DMS 273 treated with DMSO at 0.1 percent for 48 hours (cell line): ENCODE measurements around the gene ZNF787.

Experiments used
- DNase-seq: peaks from one replicate; lab custom pipeline; 2025; lab: John Stamatoyannopoulos, UW

ZNF787 gene

GRCh38 chr19:56120371-56121179 is 520 bp downstream of the ZNF787 start:
- DNase-seq: peak; percentile 45

- no peak for DNase-seq
Observed at GRCh38 chr19:56120002-56120370, 1.1 kb downstream of the ZNF787 start.

GRCh38 chr19:56119582-56119978 is 1.5 kb downstream of the ZNF787 start:
- no peak for DNase-seq

DNA sequence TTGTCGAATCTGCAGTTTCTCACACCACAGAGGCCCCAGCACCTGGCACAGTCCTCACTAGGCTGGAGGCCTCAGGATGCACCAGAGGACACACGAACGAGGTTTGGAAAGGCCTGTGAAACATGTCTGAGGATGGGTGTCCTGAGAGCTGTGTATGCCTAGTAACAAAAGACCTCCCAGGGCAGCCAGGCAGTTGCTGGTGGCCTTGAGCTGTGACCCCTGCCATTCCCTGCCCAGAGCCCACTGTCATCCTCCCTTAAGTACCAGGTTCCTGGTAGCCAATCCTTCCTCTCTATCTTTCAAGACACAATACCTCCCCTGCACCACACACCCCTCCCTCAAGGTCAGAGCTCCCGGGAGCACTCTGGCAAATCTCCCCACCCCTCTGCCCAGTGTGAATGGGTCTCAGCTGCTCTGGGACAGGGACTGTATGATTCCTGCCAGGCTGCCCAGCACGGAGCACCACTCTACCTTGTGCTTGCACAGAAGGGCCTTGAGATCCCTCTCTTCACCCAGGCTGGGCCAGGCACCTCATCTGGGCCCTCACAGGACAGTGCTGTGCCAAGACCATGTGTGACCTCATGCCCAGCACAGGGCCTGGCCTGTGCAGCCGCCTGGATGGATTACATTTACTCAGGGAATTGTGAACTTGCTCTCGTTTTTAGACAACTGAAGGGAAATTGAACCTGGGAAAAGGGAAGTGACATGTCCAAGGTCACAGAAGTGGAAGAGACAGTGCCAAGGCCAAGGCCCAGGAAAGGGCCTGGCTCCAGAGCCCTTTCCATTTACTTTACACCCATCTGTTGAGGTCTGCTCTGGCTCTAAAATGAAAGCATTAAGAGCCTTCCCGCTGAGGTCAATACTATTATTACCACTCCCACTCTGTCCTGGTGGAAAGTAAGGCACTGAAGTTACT is 2.2 kb downstream of the ZNF787 start:
- DNase-seq: no peak

GRCh38 chr19:56117889-56118288 is 3.2 kb downstream of the ZNF787 start:
- no peak for DNase-seq

- no peak for DNase-seq
Observed at GRCh38 chr19:56117376-56117884, 3.7 kb downstream of the ZNF787 start.

DNA sequence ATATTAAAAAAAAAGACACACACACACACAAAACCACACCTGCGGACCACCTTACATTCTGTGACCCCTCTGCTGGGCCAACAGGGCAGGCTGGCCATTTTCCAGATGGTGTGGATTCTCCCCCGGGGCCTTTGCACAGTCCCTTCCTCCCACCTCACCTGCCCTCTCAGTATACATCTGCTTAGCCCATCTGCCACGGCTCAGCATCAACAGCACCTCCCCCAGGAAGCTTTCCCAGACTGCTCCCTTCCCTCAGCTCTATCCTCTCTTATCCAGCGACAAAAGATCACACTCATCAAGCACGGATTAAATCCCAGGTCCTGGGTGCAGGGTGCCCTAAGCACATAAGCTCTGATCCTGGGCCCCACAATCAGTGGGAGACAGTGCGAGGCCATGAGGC is 4.5 kb downstream of the ZNF787 start:
- DNase-seq: peak; percentile 50

GRCh38 chr19:56115490-56115889 is 5.6 kb downstream of the ZNF787 start:
- DNase-seq: no peak

GRCh38 chr19:56114778-56115110 is 6.4 kb downstream of the ZNF787 start:
- DNase-seq: no peak

- peak; percentile 42 for DNase-seq
Observed at GRCh38 chr19:56114051-56114777, 6.9 kb downstream of the ZNF787 start.

DNA sequence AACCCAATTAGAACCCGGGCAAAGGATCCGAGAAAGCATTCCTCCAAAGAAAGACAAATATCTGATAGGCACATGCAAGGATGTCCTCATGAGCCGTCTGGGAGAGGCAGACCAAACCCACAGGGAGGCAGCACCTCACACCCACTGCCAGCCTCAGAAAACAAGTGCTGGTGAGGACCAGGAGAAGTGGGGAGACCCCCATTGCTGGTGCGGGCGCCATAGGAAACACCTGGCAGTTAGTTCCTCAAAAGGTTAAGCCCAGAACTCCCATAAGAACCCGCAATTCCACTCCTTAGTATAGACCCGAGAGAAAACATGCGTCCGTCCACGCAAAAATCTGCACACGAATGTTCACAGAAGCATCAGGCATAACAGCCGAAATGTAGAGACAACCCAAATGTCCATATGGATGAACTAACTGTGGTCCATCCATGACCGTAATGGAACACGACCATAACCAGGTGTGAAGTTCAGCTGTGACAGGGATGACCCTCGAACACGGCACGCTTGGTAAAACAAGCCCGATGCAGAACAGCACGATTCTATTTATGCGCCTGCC is 7.9 kb downstream of the ZNF787 start:
- no peak for DNase-seq

- no peak for DNase-seq
Observed at GRCh38 chr19:56112313-56112709, 8.8 kb downstream of the ZNF787 start.

DNA sequence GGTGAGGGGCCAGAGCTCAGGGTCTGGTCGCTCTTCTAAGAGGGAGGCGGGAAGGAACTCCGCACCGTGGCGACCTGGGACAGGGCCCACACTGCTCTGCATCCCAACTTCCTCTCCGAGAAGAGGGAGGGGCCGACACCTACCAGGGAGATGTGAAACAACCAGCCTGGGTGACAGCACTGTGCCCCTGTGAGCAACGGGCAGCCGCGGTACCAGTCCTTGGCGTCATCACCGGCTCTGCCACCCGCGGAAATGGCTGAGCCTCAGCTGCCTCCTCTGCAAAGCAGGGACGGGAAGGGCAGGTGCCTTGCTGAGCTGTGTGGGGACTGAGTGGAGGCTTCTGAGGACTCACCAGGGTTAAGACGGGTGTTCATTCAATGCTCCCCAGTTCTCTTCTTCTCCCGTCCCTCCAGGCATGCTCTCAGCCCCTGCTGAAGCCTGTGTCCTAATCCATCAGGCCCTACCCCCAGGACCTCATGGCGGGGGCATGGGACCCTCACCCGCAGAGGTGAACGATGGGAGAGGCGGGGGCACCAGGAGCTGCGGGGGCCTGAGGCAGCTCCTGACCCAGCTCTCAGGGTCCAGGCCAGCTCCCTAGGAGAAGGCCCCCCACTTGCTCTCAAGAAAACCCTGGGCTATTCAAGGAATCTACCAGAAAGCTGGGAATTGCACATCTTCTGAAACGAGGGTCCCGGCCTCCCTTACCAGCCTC is 9.3 kb downstream of the ZNF787 start:
- no peak for DNase-seq

DNA sequence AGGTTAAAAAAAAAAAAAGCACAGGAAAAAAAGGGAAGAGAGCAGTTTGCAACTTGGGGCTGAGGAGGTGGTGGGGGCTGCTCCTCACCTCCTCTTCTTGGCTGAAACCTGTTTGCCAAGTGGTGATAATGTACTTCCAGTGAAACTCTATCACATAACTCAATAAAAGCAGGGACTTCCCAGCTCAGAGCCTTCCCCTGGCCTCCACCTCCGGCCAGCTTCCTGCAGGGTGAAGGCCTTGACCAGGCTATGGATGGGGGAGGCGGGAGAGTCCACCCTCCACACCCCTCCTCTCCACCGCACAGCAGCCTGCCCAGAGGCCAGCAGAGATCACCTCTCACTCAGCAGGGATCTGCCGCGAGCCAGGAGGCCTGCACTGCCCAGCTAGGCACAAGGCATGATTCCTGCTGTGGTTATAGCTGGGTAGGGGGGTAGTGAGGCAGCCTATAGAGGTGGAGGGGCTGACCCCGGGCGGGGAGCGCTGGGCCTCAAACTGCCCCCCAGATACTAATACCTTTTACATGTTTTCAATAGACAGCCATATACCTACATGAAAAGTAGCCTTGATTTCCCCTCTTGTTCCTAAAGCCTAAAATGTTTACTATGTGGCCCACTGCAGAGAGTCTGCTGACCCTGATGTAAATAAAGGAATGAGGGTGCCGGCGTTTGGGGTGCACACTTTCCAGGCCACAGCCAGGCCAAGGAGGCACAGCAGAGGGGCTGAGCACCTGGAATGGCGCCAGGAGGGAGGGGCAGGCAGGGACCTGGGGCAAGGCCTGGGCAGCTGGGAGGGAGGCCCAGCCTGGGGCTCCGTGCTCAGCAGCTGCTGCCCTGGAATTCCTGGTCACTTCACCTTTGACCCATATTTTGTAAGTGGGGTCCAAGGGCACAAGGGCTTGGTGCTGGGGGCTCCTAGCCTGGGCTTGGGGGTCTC is 10.3 kb downstream of the ZNF787 start:
- DNase-seq: no peak

DNA sequence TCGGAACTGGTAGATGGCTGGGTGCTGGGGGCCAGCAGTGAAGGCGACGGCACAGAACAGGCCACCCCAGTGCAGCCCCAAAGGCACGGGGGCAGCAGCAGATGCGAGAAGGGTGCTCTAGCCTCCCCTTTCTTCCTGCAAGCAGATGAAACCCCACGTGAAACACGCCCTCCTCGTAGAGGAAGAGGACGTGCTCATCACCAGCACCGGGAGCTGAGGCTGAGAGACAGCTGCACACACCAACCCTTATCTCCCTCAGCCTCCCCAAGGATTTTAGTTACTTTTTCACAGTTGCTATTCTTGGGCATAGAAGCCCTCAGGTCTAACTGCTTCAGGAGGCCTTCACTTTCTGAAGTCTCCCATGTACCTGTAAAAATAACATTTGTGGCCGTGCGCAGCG is 11.9 kb downstream of the ZNF787 start:
- DNase-seq: no peak

- no peak for DNase-seq
Observed at GRCh38 chr19:56108447-56109195, 12.5 kb downstream of the ZNF787 start.

GRCh38 chr19:56107626-56108351 is 13.3 kb downstream of the ZNF787 start:
- DNase-seq: no peak

DNA sequence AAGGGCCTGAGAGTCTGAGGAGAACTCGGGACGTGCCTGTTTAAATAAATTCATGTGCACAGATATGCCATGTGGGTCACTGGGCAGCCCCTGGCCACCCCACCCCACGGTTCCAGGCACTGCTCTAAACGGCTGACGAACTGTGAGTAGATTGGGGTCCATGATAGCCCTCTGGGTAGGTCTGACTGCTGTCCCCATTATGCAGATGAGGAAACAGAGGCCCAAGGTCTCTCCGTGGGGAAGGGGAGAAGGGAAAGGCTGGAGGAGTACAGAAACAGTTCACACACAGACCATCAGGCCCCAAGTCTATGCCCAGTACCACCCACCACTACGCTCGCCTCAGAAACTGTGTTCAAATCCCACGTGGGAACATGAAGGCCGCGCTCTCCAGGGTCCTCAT is 14.1 kb downstream of the ZNF787 start:
- no peak for DNase-seq

GRCh38 chr19:56106397-56106849 is 14.7 kb downstream of the ZNF787 start:
- DNase-seq: no peak
